IPS-18a (cell line): Measurements from ENCODE around the gene STK32B.

Source experiments
- H3K27ac ChIP-seq: one replicate; pipeline ENCODE4 v1.5.1; 2013; ENCODE audit warnings: low read length
- H3K27me3 ChIP-seq: one replicate; pipeline ENCODE4 v1.6.1; 2013; ENCODE audit warnings: mild to moderate bottlenecking, low read length; ENCODE audit not compliant: control insufficient read depth, insufficient read depth
- H3K36me3 ChIP-seq: one replicate; pipeline ENCODE4 v1.6.1; 2013; ENCODE audit warnings: low read depth, low read length; ENCODE audit not compliant: control insufficient read depth
- H3K4me1 ChIP-seq: one replicate; pipeline ENCODE4 v1.6.1; 2013; ENCODE audit warnings: low read depth, low read length; ENCODE audit not compliant: control insufficient read depth
- H3K4me3 ChIP-seq: one replicate; pipeline ENCODE4 v1.5.1; 2013; ENCODE audit warnings: low read length
- H3K9ac ChIP-seq: one replicate; pipeline ENCODE4 v1.6.1; 2013; ENCODE audit warnings: mild to moderate bottlenecking, low read length, moderate library complexity
- H3K9me3 ChIP-seq: one replicate; pipeline ENCODE4 v1.6.1; 2013; ENCODE audit warnings: low read depth, low read length; ENCODE audit not compliant: control insufficient read depth

Gene STK32B

DNA sequence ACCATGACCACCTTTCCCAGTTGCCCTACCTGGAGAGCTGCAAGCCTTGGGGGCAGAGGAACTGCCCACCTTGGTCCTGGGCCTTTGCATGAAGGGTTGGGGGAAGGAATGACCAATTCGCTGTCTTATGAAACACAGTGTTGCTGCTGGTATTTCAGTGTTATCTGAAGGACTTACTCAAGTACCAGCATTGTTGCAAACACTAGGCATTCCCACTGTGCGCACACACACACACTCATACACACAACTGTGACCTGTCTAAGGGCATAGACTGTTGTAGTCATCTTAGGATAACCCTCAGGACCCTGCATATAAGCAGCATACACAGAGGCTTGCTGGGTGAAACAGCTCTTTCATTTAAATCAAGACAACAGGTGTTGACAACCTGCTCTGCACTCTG is 446.2 kb downstream of the STK32B start:
- Histone ChIP-seq H3K9ac (no peak overlapping the region), H3K4me1 (no peaks in the 10 kb centered on the region), H3K9me3 (no peaks in the 10 kb centered on the region), H3K4me3 (no peak overlapping the region), H3K27ac (no peak overlapping the region), H3K27me3 (no peaks in the 10 kb centered on the region), H3K36me3 (no peaks in the 10 kb centered on the region)

- H3K9me3 ChIP-seq = no peaks in the 10 kb centered on the region
- no peaks in the 10 kb centered on the region for H3K27me3 ChIP-seq
- no peak overlapping the region for H3K4me3 ChIP-seq
- H3K4me1 ChIP-seq = no peaks in the 10 kb centered on the region
- no peaks in the 10 kb centered on the region for H3K36me3 ChIP-seq
- no peak overlapping the region for H3K27ac ChIP-seq
- H3K9ac ChIP-seq = no peak overlapping the region
Observed at GRCh38 chr4:5500165-5500564, 448.9 kb downstream of the STK32B start.

DNA sequence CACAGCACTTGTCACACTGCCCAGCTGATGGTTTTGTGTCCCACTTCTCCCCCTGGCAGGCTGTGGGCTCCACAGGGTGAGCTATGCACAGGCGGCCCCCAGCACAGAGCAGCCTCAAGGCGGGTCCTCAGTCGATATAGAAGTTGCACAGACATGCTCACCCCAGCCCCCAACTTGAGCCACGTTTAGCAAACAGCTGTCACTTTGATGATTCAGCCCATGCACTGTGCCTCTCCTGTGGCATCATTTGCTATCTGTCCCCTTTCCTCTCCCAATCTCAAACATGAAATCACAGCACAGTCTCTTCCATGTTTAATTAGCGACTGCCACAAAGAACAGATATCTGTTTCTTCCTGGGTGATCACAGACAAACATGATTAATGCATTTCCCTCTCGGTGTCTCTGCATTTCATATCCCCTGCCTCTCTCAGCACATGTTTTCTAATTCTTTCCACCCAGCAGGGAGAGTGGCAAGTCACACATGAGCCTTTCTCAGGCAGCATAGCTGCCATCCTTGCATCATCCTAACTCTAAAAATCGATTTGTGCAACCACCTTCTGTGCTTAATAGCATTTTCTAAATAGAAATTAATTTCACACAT is 452.2 kb downstream of the STK32B start:
- Histone ChIP-seq H3K4me1 (no peaks in the 10 kb centered on the region), H3K27ac (no peak overlapping the region), H3K36me3 (no peaks in the 10 kb centered on the region), H3K9me3 (no peaks in the 10 kb centered on the region), H3K27me3 (no peaks in the 10 kb centered on the region), H3K4me3 (no peak overlapping the region), H3K9ac (no peak overlapping the region)

- Histone ChIP-seq H3K27ac (no peak overlapping the region), H3K36me3 (no peaks in the 10 kb centered on the region), H3K27me3 (no peaks in the 10 kb centered on the region)
Observed at GRCh38 chr4:5504486-5504885, 453.2 kb downstream of the STK32B start.

GRCh38 chr4:5510504-5510903 is 459.2 kb downstream of the STK32B start:
- H3K4me3 ChIP-seq = no peak overlapping the region
- no peaks in the 10 kb centered on the region for H3K36me3 ChIP-seq
- no peak overlapping the region for H3K27ac ChIP-seq
- no peaks in the 10 kb centered on the region for H3K4me1 ChIP-seq
- no peaks in the 10 kb centered on the region for H3K27me3 ChIP-seq
- no peak overlapping the region for H3K9ac ChIP-seq
- no peaks in the 10 kb centered on the region for H3K9me3 ChIP-seq

More at GRCh38 chr4:5504486-5504885, 453.2 kb downstream of the STK32B start:
- no peak overlapping the region for H3K4me3 ChIP-seq
- H3K9ac ChIP-seq = no peak overlapping the region
- no peaks in the 10 kb centered on the region for H3K4me1 ChIP-seq
- H3K9me3 ChIP-seq = no peaks in the 10 kb centered on the region

DNA sequence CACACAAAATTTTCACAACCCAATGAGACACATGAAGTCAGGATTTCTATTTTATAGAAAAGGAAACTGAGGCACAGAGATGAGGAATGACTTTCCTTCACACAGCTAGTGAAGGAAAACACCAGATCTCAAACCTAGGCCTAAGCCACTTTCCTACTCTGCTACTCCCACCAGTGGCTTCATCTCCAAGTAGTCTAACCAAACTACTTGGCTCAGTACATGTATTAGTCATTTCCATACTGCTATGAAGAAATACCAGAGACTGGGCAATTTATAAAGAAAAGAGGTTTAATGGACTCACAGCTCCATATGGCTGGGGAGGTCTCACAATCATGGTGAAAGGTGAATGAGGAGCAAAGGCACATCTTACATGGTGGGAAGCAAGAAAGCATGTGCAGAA is 460.5 kb downstream of the STK32B start:
- H3K4me3 ChIP-seq = no peak overlapping the region
- no peaks in the 10 kb centered on the region for H3K9me3 ChIP-seq
- no peaks in the 10 kb centered on the region for H3K27me3 ChIP-seq
- no peak overlapping the region for H3K27ac ChIP-seq
- H3K36me3 ChIP-seq = no peaks in the 10 kb centered on the region
- H3K9ac ChIP-seq = no peak overlapping the region
- no peaks in the 10 kb centered on the region for H3K4me1 ChIP-seq

DNA sequence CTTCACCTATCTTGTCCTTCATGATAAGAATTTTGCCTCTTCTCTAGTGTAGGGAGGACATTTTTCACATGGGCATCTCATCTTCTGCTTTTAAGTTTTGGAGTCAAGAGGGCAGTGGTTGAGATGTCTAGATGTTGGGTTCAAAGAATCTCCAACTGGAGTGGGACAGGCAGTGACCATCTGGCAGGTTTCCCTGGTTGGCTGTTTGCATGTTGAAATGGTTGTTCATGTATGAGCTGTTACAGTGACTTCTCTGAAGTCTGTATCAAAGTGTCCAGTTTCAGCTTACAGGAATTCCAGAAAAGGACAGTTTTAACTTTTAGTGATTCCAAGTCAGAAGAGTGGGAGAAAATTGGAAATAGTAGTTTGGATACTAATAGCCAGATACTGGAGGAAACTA is 464.4 kb downstream of the STK32B start:
- Histone ChIP-seq H3K27me3 (no peaks in the 10 kb centered on the region), H3K9ac (no peak overlapping the region), H3K4me1 (no peaks in the 10 kb centered on the region), H3K9me3 (no peaks in the 10 kb centered on the region), H3K4me3 (no peak overlapping the region), H3K36me3 (no peaks in the 10 kb centered on the region), H3K27ac (no peak overlapping the region)

DNA sequence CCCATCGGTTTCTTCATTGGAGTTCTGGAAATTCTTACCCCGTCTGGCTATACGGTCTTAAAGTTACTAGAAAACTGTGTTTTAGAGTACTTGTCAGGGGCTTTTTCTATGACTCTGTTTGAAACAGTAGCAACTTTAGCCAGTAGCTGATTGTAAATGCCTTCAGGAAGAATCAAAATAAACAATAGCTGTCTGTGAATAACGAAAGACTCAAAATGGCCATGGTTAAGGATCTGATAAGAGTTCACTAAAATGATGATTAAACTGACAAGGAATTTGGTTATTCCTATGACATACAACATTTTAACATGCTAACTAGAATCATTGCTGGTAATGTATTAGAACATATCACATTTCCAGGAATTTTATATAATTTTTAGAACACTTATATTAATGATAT is 466.1 kb downstream of the STK32B start:
- Histone ChIP-seq H3K36me3 (no peaks in the 10 kb centered on the region), H3K9me3 (no peaks in the 10 kb centered on the region), H3K9ac (no peak overlapping the region), H3K27ac (no peak overlapping the region), H3K4me3 (no peak overlapping the region), H3K4me1 (no peaks in the 10 kb centered on the region), H3K27me3 (no peaks in the 10 kb centered on the region)

DNA sequence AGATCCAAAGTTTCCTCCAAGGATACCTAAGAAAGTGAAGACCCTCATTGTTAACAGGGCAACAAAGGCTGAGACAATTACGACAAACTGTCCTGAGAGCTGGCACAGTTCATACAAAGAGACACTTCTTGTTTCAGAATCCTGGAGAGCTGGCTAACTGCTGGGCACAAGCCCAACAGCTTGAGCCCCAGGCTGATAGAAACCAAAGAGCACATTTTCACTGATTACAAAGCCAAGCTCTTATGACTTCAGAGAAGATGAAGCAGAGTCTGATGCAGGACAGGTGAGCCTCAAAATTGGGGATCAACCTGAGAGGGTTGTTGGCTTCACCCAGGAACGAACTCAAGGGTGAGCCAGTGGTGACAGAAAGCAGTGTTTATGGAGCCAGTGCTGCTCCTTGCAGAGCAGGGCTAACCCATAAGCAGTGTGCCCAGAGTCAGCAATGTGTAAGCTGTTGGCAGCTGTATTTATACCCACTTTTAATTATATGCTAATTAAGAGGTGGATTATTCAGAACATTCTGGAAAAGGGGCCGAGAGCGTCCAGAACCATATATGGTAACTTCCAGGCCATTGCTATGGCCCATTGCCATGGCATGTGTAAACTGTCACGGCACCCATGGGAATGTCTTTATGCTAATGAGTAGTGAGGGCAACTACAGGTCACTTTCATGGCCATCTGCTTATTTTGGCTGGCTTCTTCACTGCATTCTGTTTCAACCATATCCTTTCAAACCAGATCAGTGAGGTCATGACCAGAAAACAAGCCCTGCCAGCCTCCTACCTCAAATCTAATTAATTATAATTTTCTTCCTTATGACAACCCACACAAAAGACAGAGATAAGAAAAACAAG is 473.4 kb downstream of the STK32B start:
- no peak overlapping the region for H3K4me3 ChIP-seq
- H3K9me3 ChIP-seq = no peaks in the 10 kb centered on the region
- H3K27me3 ChIP-seq = no peaks in the 10 kb centered on the region
- H3K27ac ChIP-seq = no peak overlapping the region
- no peaks in the 10 kb centered on the region for H3K36me3 ChIP-seq
- H3K4me1 ChIP-seq = peaks cover 3% of the 10 kb centered on the region
- no peak overlapping the region for H3K9ac ChIP-seq

DNA sequence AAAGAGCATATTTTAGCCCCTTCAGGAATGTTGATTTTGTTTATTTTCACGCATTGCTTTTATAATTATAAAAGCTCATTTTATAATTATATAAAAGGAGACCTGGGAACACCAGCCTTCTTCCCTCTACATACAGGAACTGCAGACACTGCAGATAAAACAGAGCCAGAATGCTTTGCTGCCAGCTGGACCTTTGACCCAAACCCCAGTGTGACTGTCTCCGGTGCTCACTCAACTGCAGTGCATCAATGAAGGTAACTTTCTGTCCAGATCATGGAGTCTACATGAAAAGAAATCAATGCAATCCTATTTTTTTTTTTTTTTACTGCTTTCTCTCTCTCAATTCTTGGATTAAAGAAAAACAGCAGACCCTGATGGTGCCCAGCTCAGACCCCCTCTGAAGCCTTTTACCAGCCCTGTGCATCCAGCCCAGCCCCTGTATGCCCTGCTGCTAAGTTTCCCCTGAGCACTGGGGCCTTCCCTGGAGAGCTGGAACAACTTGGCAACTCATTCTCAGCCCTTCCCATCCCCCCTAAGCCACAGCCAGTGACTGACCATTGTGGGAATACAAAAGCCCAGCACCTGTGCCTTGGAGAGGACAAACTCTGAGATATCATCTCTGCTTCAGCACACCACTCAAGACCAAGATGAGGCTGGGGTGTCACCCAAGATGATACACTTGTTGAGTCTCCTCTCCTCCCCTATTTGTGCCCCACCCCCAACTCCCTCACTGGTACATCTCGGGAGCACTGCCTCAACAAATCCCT is 475.0 kb downstream of the STK32B start:
- H3K4me3 ChIP-seq = no peak overlapping the region
- H3K27ac ChIP-seq = no peak overlapping the region
- no peaks in the 10 kb centered on the region for H3K9me3 ChIP-seq
- H3K27me3 ChIP-seq = no peaks in the 10 kb centered on the region
- H3K36me3 ChIP-seq = no peaks in the 10 kb centered on the region
- H3K4me1 ChIP-seq = peaks cover 3% of the 10 kb centered on the region
- no peak overlapping the region for H3K9ac ChIP-seq

DNA sequence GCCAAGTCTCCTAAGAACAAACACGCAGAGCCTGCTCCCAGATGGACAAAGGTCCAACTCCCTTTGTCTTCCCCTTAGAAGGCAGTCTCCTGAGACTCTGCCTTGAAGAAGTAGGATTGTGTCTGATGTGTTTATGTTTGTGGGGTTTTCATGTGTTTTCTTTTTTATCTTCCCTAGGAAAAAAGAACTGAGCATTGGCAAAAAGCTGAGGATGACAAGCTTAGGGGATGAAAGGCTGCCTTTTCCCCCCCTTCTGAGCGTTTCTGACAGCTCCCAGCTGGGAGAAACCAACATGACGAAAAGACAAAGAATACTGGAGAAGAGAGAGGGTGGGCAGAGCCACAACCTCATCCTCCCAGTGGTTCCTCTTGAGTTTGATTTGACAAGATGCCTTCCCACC is 475.9 kb downstream of the STK32B start:
- H3K36me3 ChIP-seq = no peaks in the 10 kb centered on the region
- H3K4me1 ChIP-seq = peaks cover 3% of the 10 kb centered on the region
- H3K4me3 ChIP-seq = no peak overlapping the region
- H3K27ac ChIP-seq = no peak overlapping the region
- H3K27me3 ChIP-seq = no peaks in the 10 kb centered on the region
- H3K9me3 ChIP-seq = no peaks in the 10 kb centered on the region
- H3K9ac ChIP-seq = no peak overlapping the region
